Body of pancreas (tissue), 4 donors: ENCODE data around the gene RASL12.

ENCODE experiments used
- CTCF ChIP-seq, 7 experiments: fragments of 450-650 bp in 4 of 7; fragments of 200-600 bp in 3 of 7; sonication (generic) in 3 of 7; IDR thresholded peaks; one replicate each; pipeline ENCODE4 v1.5.1; 2016 to 2019; ENCODE audit warnings: antibody characterized with exemption in 7 of 7
- POLR2A ChIP-seq, 3 donors: fragments of 450-650 bp; IDR thresholded peaks; one replicate each; pipeline ENCODE4 v1.6.1; 2016; ENCODE audit warnings: antibody characterized with exemption in 3 of 3, mild to moderate bottlenecking in 2 of 3

GRCh38 chr15:65094294-65094995, 26.7 kb upstream of the RASL12 start:
- TF ChIP-seq CTCF (IDR thresholded peaks at IDR 0.05) (no peak), POLR2A (IDR thresholded peaks at IDR 0.05) (no peak)
